HepG2 (cell line): ENCODE results near the gene PLXNB2. TPM values are rescaled to one million over a fixed set of nuclear protein-coding genes. Genes with fewer than 3 reads are reported as not detected.
A peak's percentile ranks its signal among the peaks of the same experiment; 100 is the strongest.

Experiments used
- ATAC-seq: fragments of 200-7000 bp; cut with Tn5 transposase; 3 replicates; pipeline ENCODE4 v1.9.1; 2020; ENCODE audit warnings: mild to moderate bottlenecking, moderate library complexity
- BruUV-seq: library from RNA; stranded (reverse); fragments of 400-500 nt; replicated peaks from 2 replicates; lab custom pipeline; 2021; lab: Mats Ljungman, UMichigan
- CTCF ChIA-PET: fragments of 300-600 bp; formaldehyde crosslinking; extraction: SDS; loops from one replicate; lab custom pipeline; 2021; ENCODE audit warnings: low total read pairs, inconsistent platforms, low intra/inter-chr PET ratio; lab: Yijun Ruan, JAX
- POLR2A ChIA-PET: fragments of 350-600 bp; sonication (Branson Sonifier 250); formaldehyde crosslinking; loops from one replicate; lab custom pipeline; 2020; ENCODE audit warnings: antibody characterized with exemption, inconsistent platforms; lab: Yijun Ruan, JAX
- DNase-seq: peaks from one replicate; pipeline ENCODE4 v3.0.0-alpha.2; 2015; ENCODE audit warnings: low spot score
- FAIRE-seq: peaks from 3 replicates; lab custom pipeline; 2011; peaks lifted over from hg19 to GRCh38; lab: Jason Lieb, UNC
- H2AFZ ChIP-seq: one replicate; pipeline ENCODE4 v1.6.1; 2011; ENCODE audit warnings: low read length, inconsistent platforms
- H3K27ac ChIP-seq: fragments of 300-600 bp; 3 replicates; pipeline ENCODE4 v1.8.0; 2011; ENCODE audit warnings: mixed run types, mild to moderate bottlenecking, mixed read lengths, low read length, inconsistent platforms; ENCODE audit not compliant: insufficient read depth; ENCODE audit errors: extremely low read length
- H3K27me3 ChIP-seq, 2 experiments: fragments of 200-600 bp in 1 of 2; 2 replicates in 1 of 2; 3 replicates in 1 of 2; pipeline versions ENCODE4 v1.6.0 to v1.8.0; 2011; ENCODE audit warnings: low read length in 2 of 2, mild to moderate bottlenecking in 2 of 2, moderate library complexity in 2 of 2, inconsistent platforms in 1 of 2; ENCODE audit not compliant: insufficient read depth in 2 of 2, control insufficient read depth in 1 of 2
- H3K36me3 ChIP-seq, 2 experiments: fragments of 200-600 bp in 1 of 2; replicated peaks in 1 of 2; 2 replicates in 1 of 2; 3 replicates in 1 of 2; pipeline versions ENCODE4 v1.5.1 to v1.8.0; 2011; ENCODE audit warnings: low read length in 2 of 2, inconsistent platforms in 1 of 2; ENCODE audit not compliant: insufficient read depth in 2 of 2, control insufficient read depth in 1 of 2
- H3K4me1 ChIP-seq: 2 replicates; pipeline ENCODE4 v1.5.1; 2012; ENCODE audit warnings: low read length, inconsistent platforms; ENCODE audit not compliant: insufficient read depth
- H3K4me2 ChIP-seq: 2 replicates; pipeline ENCODE4 v1.6.0; 2011; ENCODE audit warnings: low read depth, low read length, inconsistent platforms
- H3K4me3 ChIP-seq, 3 experiments: fragments of 200-600 bp in 1 of 3; sonication (generic), shearing (Covaris generic) in 1 of 3; replicated peaks in 1 of 3; 2 replicates each; pipeline ENCODE4 v1.5.1; 2011 to 2016; ENCODE audit warnings: low read length in 3 of 3, inconsistent platforms in 2 of 3, low read depth in 2 of 3, mild to moderate bottlenecking in 2 of 3, control low read depth in 1 of 3, mixed read lengths in 1 of 3; ENCODE audit not compliant: insufficient read depth in 1 of 3
- H3K79me2 ChIP-seq: one replicate; pipeline ENCODE4 v1.6.1; 2011; ENCODE audit warnings: low read length, inconsistent platforms; ENCODE audit not compliant: insufficient read depth
- H3K9ac ChIP-seq: 2 replicates; pipeline ENCODE4 v1.6.0; 2011; ENCODE audit warnings: mild to moderate bottlenecking, low read depth, low read length, inconsistent platforms; ENCODE audit not compliant: insufficient read depth
- H3K9me3 ChIP-seq: 2 replicates; pipeline ENCODE4 v1.5.1; 2012; ENCODE audit warnings: mild to moderate bottlenecking, low read length
- H4K20me1 ChIP-seq: 2 replicates; pipeline ENCODE4 v1.6.0; 2011; ENCODE audit warnings: inconsistent platforms, mild to moderate bottlenecking, low read length, moderate library complexity; ENCODE audit not compliant: insufficient read depth
- AGO2 ChIP-seq: fragments of 200-400 bp; formaldehyde crosslinking; optimal IDR thresholded peaks from 2 replicates; pipeline ENCODE3; 2017; ENCODE audit warnings: mild to moderate bottlenecking, low read depth, low read length, moderate library complexity
- GTF3A ChIP-seq: sonication (generic); formaldehyde crosslinking; conservative IDR thresholded peaks from 2 replicates; pipeline ENCODE4 v1.4.0; 2020; ENCODE audit warnings: mild to moderate bottlenecking, missing genetic modification reagents
- KDM1A ChIP-seq: IDR thresholded peaks from 2 replicates; pipeline ENCODE4 v1.6.1; 2016; ENCODE audit warnings: missing compliant biosample characterization
- MATR3 ChIP-seq: sonication (generic); formaldehyde crosslinking; IDR thresholded peaks from 2 replicates; pipeline ENCODE4 v1.4.0; 2020; ENCODE audit warnings: missing genetic modification reagents
- RARA ChIP-seq: IDR thresholded peaks from 2 replicates; pipeline ENCODE4 v1.6.1; 2016; ENCODE audit warnings: missing genetic modification reagents, missing compliant biosample characterization
- RBFOX2 ChIP-seq: fragments of 200-400 bp; formaldehyde crosslinking; IDR thresholded peaks from 2 replicates; pipeline ENCODE4 v1.6.1; 2017; ENCODE audit warnings: low read depth, mild to moderate bottlenecking, low read length
- RFX5 ChIP-seq: IDR thresholded peaks from 2 replicates; pipeline ENCODE4 v1.6.1; 2011; ENCODE audit warnings: low read depth, low read length, improper control_type of control experiment
- SATB2 ChIP-seq: sonication (generic); formaldehyde crosslinking; IDR thresholded peaks from 2 replicates; pipeline ENCODE4 v1.5.0; 2020; ENCODE audit warnings: missing genetic modification reagents
- ZBTB2 ChIP-seq: sonication (generic); formaldehyde crosslinking; IDR thresholded peaks from 2 replicates; pipeline ENCODE4 v1.8.0; 2022; ENCODE audit warnings: low read depth, missing genetic modification reagents
- ZMYM3 ChIP-seq: sonication (generic); formaldehyde crosslinking; IDR thresholded peaks from 2 replicates; pipeline ENCODE4 v1.5.1; 2020; ENCODE audit warnings: mild to moderate bottlenecking, missing genetic modification reagents
- ZNF350 ChIP-seq: sonication (generic); formaldehyde crosslinking; IDR thresholded peaks from 2 replicates; pipeline ENCODE4 v1.4.0; 2020; ENCODE audit warnings: mild to moderate bottlenecking, low read depth, missing genetic modification reagents, borderline replicate concordance
- ZNF557 ChIP-seq: sonication (generic); formaldehyde crosslinking; IDR thresholded peaks from 2 replicates; pipeline ENCODE4 v1.4.0; 2020; ENCODE audit warnings: missing genetic modification reagents
- ZNF660 ChIP-seq: sonication (generic); formaldehyde crosslinking; IDR thresholded peaks from 2 replicates; pipeline ENCODE4 v1.5.1; 2020; ENCODE audit warnings: mild to moderate bottlenecking, low read depth, missing genetic modification reagents, borderline replicate concordance
- ZNF687 ChIP-seq: sonication (generic); formaldehyde crosslinking; IDR thresholded peaks from 2 replicates; pipeline ENCODE4 v1.5.1; 2020; ENCODE audit warnings: mild to moderate bottlenecking, missing genetic modification reagents, moderate library complexity
- ZNF891 ChIP-seq: sonication (generic); formaldehyde crosslinking; IDR thresholded peaks from 2 replicates; pipeline ENCODE4 v1.5.0; 2020; ENCODE audit warnings: mild to moderate bottlenecking, missing genetic modification reagents
- whole genome bisulfite sequencing: methylation state at CpG from one replicate; pipeline ENCODE4 v1.1.6; 2017; ENCODE audit warnings: low lambda C conversion rate; 5-methylcytosine and 5-hydroxymethylcytosine counted together
- in situ Hi-C: cut with HindIII; loops from 2 replicates; pipeline ENCODE4 v1.10.0; 2017; ENCODE audit warnings: low pct_unique_long_range_greater_than_20kb; ENCODE audit not compliant: extremely low pct_ligation_motif_present
- intact Hi-C: fragments of 100-400 bp; cut with micrococcal nuclease; formaldehyde crosslinking; loops from one replicate; pipeline ENCODE4 v1.10.0; 2022; ENCODE audit not compliant: unreplicated experiment
- polyA plus RNA-seq, 8 experiments: library from polyadenylated mRNA; depleted of rRNA in 3 of 8; stranded (reverse) in 7 of 8; unstranded in 1 of 8; fragments of >200 nt; fragmentation: Illumina TruSeq in 4 of 8; extraction: Trizol in 4 of 8; gene quantifications; 2 replicates each; pipeline versions ENCODE4 v1.2.1 to v1.2.3, GENCODE V29; 2011 to 2016; ENCODE audit warnings: low read depth in 4 of 8, missing spikeins in 1 of 8, mixed read lengths in 1 of 8; ENCODE audit not compliant: insufficient read depth in 1 of 8
- total RNA-seq, 5 experiments: library from RNA; depleted of rRNA; stranded (reverse); fragments of >200 nt; fragmentation: Illumina TruSeq; extraction: Trizol; gene quantifications; 2 replicates each; pipeline ENCODE4 v1.2.3, GENCODE V29; 2016; ENCODE audit warnings: low read depth in 1 of 5
- TF ChIP-seq, protein P1 (sequence below): sonication (generic); formaldehyde crosslinking; IDR thresholded peaks from 2 replicates; pipeline ENCODE4 v1.4.0; 2020; ENCODE audit warnings: missing genetic modification reagents

PLXNB2 gene
- total and polyA plus RNA-seq, 2 of the 13 experiments (the other 11 are each of a cell fraction or from before 2014, with no cell fraction given), result 32.6 to 68.9 TPM

- peak; percentile 54 for TF ChIP-seq ZNF687 (CRISPR knock-in tag)
- peak; percentile 3 for TF ChIP-seq AGO2
- 0 out of 2 replicates have a peak, but pooled peaks have one; percentile 5 for TF ChIP-seq GTF3A (CRISPR knock-in tag)
- TF ChIP-seq, protein P1, sequence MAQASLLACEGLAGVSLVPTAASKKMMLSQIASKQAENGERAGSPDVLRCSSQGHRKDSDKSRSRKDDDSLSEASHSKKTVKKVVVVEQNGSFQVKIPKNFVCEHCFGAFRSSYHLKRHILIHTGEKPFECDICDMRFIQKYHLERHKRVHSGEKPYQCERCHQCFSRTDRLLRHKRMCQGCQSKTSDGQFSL (CRISPR knock-in tag), result peak; percentile 49; the same call in 1 of the 2 replicates
These were observed 13.2 kb downstream of the PLXNB2 start (continued) for GRCh38 chr22:50294319-50294656.

DNA sequence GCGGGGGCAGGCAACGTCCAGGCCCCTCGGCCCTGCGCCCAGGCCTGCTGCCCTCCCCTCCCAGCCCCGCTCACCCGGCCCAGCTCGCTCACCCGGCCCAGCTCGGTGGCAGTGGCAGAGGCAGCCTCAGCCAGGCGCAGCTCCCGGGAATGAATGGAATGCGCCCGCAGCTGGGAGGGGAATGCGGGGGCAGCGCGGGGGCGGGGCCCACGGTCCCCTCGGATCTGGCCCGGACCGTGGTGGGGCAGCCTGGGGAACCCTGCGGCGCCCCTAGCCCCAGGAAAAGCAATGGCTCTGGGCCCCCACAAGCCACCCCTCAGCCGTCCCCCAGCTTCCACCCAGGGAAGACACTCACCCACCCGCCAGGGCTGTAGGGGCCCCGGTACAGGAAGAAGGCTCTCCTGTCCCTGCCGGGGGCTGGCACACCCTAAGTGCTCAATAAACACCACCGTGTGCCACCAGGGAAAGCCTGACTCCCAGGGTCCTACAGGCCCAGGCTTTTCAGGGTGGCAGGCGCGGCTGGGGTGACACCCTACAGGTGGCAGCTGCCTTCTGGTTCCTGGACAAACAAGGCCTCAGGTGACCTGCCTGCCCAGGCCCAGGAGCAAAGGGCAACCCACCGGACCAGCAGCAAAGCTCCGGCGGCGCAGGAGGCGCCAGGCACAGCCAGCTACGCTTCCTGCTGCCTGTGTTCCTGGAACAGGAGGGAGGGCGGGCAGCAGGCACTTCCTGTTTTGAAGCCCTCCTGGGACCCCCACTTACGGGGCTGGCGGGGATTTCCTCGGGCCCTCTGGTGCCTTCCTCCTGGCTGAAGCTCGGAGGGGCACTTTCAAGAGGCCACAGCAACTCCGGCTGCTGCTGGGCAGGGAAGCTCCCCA is 13.8 kb downstream of the PLXNB2 start:
- ChIA-PET POLR2A (interaction anchor here (0.7 to 4.8 kb wide), 25 partner anchors 11 to 353 kb away, joined by 3 to 126 read pairs (median 6); partner anchors contain the start of genes CHKB, DENND6B, HDAC10 and MAPK12), CTCF (interaction anchor here (1.2 to 2.3 kb wide), 2 partner anchors 17 to 33 kb away, joined by 9 to 10 read pairs; partner anchors contain the start of gene DENND6B)
- H3K4me3 ChIP-seq, result peak overlapping the region; percentile 44 to 74 (median 73); a peak in 5 of 6 replicates
- H3K9me3 ChIP-seq, result no peaks in the 10 kb centered on the region
- in situ Hi-C loops, result no loop called here
- peak; percentile 87 for DNase-seq
- no peak overlapping the region for H2AFZ ChIP-seq
- intact Hi-C loops, result loop anchor here (2.0 to 10.0 kb wide), 3 partner anchors 15 to 869 kb away; partner anchors contain the start of gene DENND6B
- no TSS peak for BruUV-seq
- peak overlapping the region; percentile 79 for H3K4me2 ChIP-seq
- peaks cover 11 to 15% of the 10 kb centered on the region in 2 experiments; a peak in 4 of 5 replicates for H3K36me3 ChIP-seq
- peak; percentile 77 for ATAC-seq
- peaks cover 69% of the 10 kb centered on the region for H3K79me2 ChIP-seq
- peaks cover 65% of the 10 kb centered on the region for H3K4me1 ChIP-seq
- peaks cover 9% of the 10 kb centered on the region; the same call in 1 of the 2 replicates for H4K20me1 ChIP-seq
- peak overlapping the region; percentile 71 for H3K9ac ChIP-seq
- H3K27ac ChIP-seq, result peak overlapping the region; percentile 94
- WGBS, result no CpG with 5 or more reads among the region's 42 CpGs
- FAIRE-seq, result peak; percentile 61
- H3K27me3 ChIP-seq, result no peaks in the 10 kb centered on the region
- no peak for TF ChIP-seq ZBTB2 (CRISPR knock-in tag)
- no peak for TF ChIP-seq ZNF660 (CRISPR knock-in tag)
- 0 out of 2 replicates have a peak, but pooled peaks have one; percentile 84 for TF ChIP-seq ZNF557 (CRISPR knock-in tag)
- TF ChIP-seq ZNF891 (CRISPR knock-in tag), result no peak
- peak; percentile 59; the same call in 1 of the 2 replicates for TF ChIP-seq ZNF350 (CRISPR knock-in tag)
- 0 out of 2 replicates have a peak, but pooled peaks have one; percentile 56 for TF ChIP-seq KDM1A
- TF ChIP-seq ZMYM3 (CRISPR knock-in tag), result peak; percentile 86
- no peak for TF ChIP-seq MATR3 (CRISPR knock-in tag)
- no peak for TF ChIP-seq SATB2 (CRISPR knock-in tag)
- TF ChIP-seq RFX5, result no peak
- TF ChIP-seq RBFOX2, result peak; percentile 87
- peak; percentile 84 for TF ChIP-seq RARA (CRISPR knock-in tag)
